Fibroblast of mammary gland (primary cell): ENCODE data around the gene CAPN15.

ENCODE experiments used
- DNase-seq: peaks from one replicate; pipeline ENCODE4 v3.0.0-alpha.2; 2010; ENCODE audit warnings: low read depth
- H3K4me3 ChIP-seq: 2 replicates; pipeline ENCODE4 v1.5.1; 2011; ENCODE audit warnings: low read depth, mild to moderate bottlenecking, low read length, moderate library complexity; ENCODE audit not compliant: control insufficient read depth
- TF ChIP-seq, protein P1 (sequence below): conservative IDR thresholded peaks from 2 replicates; pipeline ENCODE4 v1.5.1; 2011; ENCODE audit warnings: low read depth, low read length, inconsistent platforms; ENCODE audit not compliant: control insufficient read depth, insufficient read depth

The CAPN15 gene

DNA sequence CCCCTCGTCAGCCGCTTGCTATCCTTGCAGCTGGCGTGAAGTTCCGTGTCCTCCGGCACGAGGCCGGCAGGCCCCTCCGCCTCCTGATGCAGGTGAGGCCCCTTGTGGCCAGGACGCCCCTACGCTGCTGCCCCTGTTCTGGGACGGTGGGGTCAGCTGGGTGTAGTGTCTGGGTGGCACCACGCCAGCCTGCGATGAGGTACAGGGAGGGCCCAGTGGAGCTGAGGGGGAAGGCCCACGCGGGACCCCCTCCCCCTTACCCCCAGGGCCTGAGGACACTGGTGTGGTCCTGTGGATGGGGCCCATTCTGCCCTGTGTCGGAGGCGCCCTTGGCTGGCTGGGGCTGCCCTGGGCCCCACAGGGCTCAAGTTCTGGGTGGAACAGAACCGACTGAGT, 54.7 kb downstream of the CAPN15 start:
- DNase-seq, result no peak
- H3K4me3 ChIP-seq, result no peak overlapping the region
- TF ChIP-seq, protein P1, sequence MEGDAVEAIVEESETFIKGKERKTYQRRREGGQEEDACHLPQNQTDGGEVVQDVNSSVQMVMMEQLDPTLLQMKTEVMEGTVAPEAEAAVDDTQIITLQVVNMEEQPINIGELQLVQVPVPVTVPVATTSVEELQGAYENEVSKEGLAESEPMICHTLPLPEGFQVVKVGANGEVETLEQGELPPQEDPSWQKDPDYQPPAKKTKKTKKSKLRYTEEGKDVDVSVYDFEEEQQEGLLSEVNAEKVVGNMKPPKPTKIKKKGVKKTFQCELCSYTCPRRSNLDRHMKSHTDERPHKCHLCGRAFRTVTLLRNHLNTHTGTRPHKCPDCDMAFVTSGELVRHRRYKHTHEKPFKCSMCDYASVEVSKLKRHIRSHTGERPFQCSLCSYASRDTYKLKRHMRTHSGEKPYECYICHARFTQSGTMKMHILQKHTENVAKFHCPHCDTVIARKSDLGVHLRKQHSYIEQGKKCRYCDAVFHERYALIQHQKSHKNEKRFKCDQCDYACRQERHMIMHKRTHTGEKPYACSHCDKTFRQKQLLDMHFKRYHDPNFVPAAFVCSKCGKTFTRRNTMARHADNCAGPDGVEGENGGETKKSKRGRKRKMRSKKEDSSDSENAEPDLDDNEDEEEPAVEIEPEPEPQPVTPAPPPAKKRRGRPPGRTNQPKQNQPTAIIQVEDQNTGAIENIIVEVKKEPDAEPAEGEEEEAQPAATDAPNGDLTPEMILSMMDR, result no peak

DNA sequence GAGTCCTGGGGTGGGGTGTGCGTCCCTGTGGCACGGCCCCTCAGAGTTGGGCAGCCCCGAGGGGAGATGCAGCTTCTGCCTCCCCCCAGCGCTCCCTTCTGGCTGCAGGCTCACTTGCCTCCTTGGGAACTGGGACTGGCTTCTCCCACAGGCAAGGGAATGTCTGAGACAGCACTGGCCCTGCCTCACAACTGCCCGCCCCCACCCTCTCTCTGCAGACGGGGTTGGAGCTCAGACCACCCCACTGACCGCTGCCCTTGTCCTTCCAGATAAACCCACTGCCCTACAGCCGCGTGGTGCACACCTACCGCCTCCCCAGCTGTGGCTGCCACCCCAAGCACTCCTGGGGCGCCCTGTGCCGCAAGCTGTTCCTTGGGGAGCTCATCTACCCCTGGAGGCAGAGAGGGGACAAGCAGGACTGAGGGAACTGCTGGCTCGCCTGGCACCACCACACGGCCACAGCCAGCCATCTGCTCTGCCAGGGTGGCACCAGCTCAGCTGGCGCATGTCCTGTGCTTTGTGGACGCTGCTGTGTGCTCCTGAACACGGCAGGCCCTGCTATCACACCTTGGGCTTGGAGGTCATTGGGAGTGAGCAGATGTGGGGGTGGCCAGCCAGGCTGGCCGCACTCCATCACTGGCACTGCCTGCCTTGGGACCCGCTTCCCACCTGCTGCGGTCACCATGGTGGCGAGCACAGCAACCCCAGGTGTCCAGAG, 55.3 kb downstream of the CAPN15 start:
- no peak for DNase-seq
- TF ChIP-seq, protein P1, result no peak
- no peak overlapping the region for H3K4me3 ChIP-seq

DNA sequence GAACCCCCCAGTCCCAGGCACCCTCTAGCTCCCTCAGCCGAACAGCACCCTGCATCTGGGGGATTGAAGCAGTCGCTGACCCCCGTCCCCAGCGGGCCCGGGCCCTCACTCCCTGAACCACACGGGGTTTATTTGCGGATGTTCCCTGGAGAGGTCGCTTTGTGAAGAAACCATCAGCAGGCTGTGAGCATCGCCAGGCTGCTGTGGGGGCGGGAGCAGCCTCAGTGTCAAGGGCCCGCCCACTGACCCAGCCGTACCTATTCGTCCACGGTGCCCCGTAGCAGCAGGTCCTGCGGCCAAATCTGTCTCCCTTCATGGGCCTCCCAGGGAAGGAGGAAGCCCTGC, 55.9 kb downstream of the CAPN15 start:
- TF ChIP-seq, protein P1, result no peak
- DNase-seq, result no peak
- H3K4me3 ChIP-seq, result no peak overlapping the region

DNA sequence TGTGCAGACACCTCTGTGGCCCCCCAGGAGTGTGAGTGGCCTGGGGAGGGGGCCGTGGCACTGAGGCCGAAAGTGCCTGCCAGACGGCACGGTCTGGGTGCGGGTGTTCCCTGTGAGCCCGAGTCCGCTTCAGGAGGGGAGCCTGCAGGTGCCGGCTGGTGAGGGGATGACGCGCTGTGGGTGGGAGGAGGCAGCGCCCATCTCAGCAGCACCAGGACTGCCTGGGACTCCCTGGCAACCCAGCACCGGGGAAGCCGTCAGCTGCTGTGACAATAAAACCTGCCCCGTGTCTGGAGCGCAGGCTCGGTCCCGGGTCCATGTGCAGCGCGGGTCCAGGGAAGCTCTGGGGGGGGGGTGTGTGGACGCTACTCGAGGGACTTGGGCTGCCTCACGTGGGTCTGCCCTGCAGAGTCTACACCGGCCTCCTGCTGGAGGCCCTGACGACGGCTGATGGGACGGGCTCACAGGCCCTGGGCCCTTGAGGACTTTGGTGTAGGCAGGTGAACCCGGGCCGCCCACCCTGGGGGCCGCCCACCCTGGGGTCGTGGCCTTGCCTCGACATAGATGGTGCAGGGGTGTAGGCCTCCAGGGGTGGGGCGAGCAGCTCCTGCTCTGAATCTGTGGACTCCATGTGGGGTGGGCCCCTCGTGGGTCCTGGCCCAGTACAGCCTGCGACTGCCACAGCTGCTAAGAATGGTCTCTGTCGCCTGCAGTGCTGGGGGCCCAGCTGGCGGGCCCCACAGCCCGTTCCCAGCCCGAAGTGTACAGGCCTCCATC, 56.5 kb downstream of the CAPN15 start:
- H3K4me3 ChIP-seq, result no peak overlapping the region
- no peak for DNase-seq
- TF ChIP-seq, protein P1, result no peak

DNA sequence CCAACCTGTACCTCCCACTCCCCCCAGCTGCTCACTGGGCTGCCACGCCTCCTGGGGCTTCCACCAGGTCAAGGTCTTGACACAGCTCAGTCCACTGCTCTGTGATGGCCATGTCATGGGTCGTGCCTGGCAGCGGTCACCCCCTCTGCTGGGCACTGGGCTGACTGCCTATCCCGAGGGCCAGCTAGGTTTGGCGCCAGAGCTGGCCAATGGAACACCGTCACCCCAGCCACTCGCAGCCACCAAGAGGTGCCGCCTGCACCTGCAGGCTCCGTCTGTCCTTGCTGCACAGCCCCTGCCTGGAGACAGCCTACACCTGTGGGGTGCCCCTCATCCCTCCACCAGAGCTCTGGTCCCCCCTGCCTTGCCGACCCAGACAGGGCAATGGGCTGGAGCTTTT, 57.8 kb downstream of the CAPN15 start:
- DNase-seq, result no peak
- TF ChIP-seq, protein P1, result no peak
- no peak overlapping the region for H3K4me3 ChIP-seq

DNA sequence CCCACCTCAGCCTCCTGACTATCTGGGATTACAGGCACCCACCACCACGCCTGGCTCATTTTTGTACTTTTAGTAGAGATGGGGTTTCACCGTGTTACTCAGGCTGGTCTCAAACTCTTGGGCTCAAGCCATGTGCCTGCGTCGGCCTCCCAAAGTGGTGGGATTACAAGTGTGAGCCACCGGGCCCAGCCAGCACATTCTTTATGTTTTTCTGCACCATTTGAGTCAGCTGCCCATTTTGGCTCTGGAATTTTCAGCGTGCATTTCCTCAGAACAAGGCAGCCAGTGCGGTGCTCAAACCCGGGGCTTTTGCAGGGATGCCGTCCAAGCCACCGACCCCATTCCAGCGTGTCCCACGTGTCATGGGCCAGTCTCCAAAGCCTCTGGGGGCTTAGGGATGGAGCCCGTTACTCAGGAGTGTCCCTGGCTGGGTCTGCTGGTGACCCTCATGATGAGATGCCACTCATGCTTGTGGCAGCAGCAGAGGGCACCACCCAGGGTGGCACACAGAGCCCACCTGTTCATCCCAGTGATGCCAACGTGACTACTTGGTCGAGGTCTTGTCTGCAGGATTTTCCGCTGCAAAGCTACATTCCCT, 58.6 kb downstream of the CAPN15 start:
- TF ChIP-seq, protein P1, result no peak
- DNase-seq, result peak; percentile 54
- H3K4me3 ChIP-seq, result no peak overlapping the region
